ENCODE results near the gene WFDC1.

GRCh38 chr16:84351630-84352029 is 57.0 kb downstream of the WFDC1 start:
- TF ChIP-seq, protein P1, sequence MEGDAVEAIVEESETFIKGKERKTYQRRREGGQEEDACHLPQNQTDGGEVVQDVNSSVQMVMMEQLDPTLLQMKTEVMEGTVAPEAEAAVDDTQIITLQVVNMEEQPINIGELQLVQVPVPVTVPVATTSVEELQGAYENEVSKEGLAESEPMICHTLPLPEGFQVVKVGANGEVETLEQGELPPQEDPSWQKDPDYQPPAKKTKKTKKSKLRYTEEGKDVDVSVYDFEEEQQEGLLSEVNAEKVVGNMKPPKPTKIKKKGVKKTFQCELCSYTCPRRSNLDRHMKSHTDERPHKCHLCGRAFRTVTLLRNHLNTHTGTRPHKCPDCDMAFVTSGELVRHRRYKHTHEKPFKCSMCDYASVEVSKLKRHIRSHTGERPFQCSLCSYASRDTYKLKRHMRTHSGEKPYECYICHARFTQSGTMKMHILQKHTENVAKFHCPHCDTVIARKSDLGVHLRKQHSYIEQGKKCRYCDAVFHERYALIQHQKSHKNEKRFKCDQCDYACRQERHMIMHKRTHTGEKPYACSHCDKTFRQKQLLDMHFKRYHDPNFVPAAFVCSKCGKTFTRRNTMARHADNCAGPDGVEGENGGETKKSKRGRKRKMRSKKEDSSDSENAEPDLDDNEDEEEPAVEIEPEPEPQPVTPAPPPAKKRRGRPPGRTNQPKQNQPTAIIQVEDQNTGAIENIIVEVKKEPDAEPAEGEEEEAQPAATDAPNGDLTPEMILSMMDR (conservative IDR thresholded peaks at IDR 0.05; ENCODE audit: low read length), result no peak
- no peak for TF ChIP-seq EZH2phosphoT487 (IDR thresholded peaks at IDR 0.05; ENCODE audit: borderline replicate concordance, low read depth, low read length)

Data from OCI-LY7 (cell line).